GM21528 (cell line): ENCODE measurements around the gene KPNA3.

Experiments used
- ATAC-seq: cut with Tn5 transposase; IDR thresholded peaks from one replicate; pipeline ENCODE4 v1.9.1; 2021; ENCODE audit warnings: mild to moderate bottlenecking, moderate library complexity; ENCODE audit not compliant: unreplicated experiment, low FRiP score

The KPNA3 gene

DNA sequence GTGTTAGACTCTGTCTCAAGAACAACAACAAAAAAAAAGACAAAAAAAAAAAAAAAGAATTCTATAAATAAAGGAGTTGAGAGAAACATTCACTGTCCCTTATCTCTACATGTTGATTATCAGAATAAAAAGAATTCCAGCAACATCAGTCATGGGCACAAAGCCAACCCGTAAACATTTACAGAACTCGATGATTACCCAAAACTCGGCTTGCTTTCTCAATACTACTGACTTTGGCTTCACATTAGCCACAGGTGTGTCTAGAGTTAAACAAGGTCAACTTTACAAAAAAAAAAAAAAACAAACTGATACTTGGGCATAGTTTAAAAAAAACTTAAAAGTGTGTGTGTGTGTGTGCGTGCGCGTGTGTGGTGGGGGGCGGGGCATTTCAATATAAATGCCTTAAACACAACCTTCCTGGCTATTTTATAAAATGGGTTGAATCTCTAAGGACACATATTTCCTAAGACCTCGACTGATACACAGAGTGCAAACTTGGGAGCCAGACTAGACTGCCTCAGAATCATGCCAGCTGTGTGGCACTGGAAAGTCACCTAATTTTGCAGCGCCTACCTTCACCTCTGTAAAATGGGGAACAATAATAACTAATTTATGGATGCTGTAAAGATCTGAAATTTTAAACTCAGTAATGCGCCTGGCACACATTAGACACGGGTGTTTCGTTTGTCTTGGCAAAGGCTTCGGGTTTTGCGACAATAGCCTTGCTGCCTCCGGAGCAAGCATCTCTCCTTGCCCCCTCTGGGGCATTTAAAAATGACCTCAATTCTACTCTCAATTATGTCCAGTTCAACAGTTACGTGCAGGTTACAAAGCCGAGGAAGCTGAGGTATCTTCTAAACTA is 102.1 kb downstream of the KPNA3 start:
- peak; percentile 13 for ATAC-seq

DNA sequence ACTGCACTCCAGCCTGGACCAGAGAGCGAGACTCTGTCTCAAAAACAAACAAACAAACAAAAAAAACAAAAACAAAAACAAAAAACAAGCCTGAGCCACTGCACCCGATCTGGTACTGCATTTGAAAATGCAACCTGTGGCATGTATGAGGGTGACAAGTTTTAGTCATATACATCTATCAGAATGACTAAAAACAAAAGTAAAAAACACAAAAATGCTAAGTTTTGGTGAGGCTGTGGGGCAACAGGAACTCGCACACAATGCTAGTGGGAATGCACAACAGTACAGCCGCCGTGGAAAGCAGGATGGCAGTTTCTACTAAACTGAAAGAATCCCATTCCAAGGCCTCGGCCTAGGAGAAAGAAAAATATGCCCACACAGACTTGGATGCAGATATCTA is 109.0 kb downstream of the KPNA3 start:
- no peak for ATAC-seq

DNA sequence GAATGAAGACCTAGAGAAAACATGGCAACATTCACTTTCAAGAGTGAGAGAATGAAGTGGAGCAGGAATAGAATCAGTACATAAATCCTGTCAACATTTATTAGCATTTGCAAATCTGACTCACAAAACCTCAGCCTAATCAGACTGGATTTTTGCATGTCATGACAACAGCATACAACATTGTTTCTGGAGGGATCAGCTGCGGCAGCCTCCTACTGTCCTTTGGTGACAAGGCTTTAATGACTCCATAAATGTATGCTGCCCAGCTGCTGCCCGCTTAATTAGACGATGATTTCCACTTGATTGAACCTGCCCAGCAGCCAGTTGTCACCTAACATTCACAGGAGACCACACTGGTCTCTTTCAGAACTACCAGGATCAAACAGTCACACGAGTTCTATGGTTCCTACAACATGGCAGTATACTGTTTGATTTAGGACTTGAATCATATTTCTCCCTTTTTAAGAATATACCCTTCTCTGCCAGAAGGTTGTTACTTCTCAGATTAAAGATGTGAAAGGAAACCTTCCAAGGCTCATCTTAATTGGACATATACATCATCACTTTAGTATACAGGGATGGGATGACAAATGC is 110.5 kb downstream of the KPNA3 start:
- ATAC-seq, result no peak

DNA sequence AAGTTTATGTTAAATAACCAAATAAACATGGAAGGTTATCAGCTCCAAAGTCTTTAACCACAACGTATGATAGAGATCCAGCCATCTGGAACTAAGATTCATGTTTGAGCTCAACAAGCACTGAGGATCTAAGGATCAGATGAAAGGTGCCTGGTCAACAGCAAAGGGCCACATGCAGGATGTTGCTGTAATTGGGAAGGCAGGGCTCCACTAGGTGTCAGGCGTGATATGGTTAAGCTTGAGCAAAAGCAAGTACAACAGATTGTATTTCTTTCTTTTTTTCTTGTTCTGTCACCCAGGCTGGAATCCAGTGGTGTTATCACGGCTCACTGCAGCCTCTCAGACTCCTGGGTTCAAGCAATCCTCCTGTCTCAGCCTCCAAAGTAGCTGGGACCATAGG is 113.2 kb downstream of the KPNA3 start:
- ATAC-seq, result no peak

DNA sequence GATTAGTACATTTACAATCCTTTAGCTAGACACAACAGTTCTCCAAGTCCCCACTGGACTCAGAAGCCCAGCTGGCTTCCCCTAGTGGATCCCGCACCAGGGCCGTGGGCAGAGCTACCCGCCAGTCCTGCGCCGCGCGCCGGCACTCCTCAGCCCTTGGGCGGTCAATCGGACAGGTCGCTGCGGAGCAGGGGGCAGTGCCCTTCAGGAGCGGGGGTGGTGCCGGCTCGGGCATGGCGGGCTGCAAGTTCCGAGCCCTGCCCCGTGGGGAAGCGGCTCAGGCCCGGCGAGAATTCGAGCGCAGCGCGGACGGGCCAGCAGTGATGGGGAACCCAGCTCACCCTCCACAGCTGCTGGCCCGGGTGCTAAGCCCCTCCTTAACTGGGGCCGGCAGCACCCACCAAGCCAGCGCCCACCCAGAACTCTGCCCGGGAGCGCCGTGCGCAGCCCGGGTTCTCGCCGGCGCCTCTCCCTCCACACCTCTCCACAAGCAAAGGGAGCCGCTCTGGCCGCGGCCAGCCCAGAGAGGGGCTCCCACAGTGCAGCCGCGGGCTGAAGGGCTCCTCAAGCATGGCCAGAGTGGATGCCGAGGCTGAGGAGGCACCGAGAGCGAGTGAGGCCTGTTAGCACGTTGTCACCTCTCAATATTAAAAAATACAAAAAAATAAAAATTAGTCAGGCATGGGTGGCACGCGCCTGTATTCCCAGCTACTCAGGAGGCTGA is 114.1 kb downstream of the KPNA3 start:
- no peak for ATAC-seq

DNA sequence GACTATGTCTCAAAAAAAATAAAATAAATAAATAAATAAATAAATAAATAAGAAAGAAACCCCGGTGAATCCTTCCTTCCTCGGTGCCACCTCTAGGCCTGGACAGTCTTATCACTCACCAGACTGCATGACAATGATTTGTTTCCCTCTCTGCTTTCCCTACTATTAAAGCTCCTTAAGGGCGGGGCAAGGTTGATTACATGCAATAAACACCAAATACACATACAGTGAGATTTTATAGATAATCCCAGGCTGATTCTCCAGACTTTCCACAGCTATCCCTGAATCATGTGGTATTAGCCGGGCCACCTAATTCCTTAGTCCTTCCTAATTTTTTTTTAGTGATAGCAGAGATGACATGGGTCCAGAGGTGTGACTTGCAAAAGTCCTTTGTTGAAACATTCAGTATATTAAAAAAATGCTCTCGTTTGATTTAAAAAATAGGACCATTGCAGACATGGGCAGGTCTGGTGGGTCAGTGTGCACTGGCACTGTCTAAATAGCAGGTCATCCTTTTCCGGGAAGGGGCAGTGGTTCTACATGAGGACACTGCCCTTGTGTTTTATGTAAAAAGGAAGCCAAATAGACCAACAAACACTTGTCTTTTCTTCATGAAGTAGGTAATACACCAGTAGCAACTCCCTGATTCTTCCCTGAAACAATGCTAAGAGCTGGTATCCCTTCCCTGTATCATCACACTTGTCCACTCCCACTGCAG is 115.7 kb downstream of the KPNA3 start:
- ATAC-seq, result no peak

DNA sequence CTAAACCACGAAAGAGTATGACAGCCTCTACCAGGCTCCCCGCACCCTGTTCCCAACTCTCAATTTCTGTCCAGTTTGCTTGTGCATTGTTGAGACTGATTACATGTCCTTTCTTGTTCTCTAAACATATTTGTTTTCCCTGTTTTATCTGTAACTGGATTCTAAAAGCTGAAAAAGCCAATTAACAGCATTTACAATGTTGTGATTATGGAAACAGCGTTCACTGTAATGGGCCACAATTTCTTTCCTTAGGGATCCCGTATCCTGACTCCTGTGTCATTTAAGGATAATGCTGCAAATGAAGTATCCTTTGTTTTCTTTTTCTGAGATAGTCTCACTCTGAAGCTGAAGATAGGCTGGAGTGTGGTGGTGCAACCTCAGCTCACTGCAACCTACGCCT is 121.7 kb downstream of the KPNA3 start:
- ATAC-seq, result no peak

DNA sequence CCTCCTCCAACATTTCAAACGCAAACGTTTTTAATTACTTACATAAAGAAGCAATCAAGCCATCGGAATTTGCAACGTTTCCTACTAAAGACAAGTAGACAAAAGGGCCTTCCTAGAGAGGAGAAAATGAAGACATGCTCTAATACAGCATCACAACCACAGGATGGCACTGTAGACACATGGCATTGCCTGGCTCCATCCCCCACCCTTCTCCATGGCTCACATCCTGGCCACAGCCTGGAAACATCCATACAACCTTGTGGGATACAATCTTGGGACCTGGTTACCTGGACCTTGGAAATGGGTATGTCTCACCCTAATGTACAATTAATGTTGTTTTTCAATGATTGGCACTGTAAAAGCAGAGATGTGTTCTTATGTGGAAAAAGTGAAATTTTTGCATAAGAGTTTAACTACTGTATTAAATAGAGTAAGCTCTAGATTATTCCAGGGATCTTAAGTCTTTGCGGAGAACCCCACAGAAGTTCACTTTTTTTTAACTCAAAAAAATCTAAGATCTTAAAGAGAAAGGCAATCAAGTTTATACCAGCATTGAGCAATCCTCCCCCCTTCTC is 122.7 kb downstream of the KPNA3 start:
- no peak for ATAC-seq

- no peak for ATAC-seq
Measured at GRCh38 chr13:49667773-49668172, 124.7 kb downstream of the KPNA3 start.

DNA sequence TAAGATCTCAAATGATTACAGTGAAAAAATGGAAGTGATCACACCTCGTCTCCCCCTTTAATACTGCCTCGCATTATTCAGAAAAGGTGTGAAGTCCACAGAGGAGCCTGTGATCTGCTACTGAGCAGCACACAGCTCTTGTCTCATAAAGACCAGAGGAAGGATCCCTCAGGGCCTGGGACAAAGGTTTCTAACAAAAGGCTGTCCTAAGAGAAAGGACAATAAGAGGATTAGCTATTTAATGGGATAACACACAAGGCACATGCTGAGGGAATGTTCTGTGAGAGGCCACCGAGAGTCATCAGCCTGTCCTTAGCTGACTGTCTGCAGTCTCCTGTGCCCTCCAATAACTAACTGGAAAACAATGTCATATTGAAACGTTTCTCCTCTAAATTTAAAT is 127.9 kb downstream of the KPNA3 start:
- no peak for ATAC-seq

GRCh38 chr13:49657241-49657641 is 135.2 kb downstream of the KPNA3 start:
- ATAC-seq, result no peak

- ATAC-seq, result no peak
Measured at GRCh38 chr13:49655906-49656305, 136.6 kb downstream of the KPNA3 start.

- ATAC-seq, result no peak
Measured at GRCh38 chr13:49654011-49654410, 138.5 kb downstream of the KPNA3 start.

GRCh38 chr13:49653478-49653877 is 139.0 kb downstream of the KPNA3 start:
- no peak for ATAC-seq

- ATAC-seq, result no peak
Measured at GRCh38 chr13:49652355-49653305, 139.9 kb downstream of the KPNA3 start.

DNA sequence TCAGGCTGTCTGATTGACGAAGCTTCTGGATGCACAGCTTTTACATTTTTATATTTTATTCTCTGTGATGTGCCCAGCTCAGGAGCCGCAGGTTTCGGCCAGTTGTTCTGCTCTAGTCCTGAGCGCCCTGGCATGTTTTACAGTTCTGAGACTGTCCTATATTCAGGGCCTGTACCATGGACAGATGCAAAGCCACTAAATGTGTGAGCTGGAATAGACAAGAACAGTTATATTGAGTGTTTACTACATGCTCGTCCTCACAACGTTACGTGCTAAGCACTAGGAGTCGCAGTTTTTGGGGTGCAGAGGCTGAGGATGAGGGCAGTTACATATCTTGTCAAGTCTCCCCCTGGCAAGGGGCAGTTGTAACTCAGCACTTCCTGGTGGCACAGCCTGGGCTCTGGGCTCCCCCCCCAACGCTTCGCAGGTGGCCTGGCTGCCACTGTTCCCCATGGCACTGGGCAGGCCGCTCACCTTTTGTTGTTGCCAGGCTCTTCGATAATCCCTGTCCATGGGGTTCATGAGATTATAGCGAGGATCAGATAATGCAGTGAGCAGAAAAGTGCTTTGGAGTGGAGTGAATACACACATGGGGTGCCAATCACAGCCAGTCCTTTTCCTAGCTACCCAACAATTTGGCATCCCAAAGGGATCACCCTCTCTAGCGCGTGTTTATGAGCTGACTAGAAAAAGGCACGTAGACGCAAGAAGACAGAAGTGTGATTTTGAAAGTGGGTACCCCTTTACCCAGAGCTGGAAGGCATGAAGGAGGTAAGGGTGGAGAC is 140.7 kb downstream of the KPNA3 start:
- no peak for ATAC-seq

DNA sequence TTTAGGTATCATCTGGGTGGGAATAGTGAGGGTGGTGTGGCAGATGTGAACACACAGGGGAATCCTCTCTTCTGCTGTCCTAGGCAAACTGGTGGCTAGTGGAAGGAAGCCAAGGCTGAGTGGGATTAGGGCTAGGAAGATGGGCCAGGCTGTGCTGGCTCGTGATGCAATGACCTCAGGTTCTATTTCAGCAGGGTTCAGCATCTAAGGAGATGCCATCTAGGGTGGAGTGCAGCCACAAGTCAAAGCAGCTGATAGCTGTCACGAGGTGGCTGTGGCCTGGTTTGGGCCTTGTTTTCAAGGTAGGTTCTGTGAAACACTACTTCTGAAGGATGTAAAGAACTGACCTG is 142.5 kb downstream of the KPNA3 start:
- ATAC-seq, result no peak
